GM19397 (cell line): ENCODE data around the gene NFKB2.

Experiments
- ATAC-seq: cut with Tn5 transposase; IDR thresholded peaks from one replicate; pipeline ENCODE4 v1.9.1; 2021; ENCODE audit warnings: mild to moderate bottlenecking, moderate library complexity; ENCODE audit not compliant: unreplicated experiment

The NFKB2 gene

GRCh38 chr10:102407425-102408130, 12.1 kb downstream of the NFKB2 start:
- no peak for ATAC-seq

GRCh38 chr10:102408131-102408727, 12.7 kb downstream of the NFKB2 start:
- no peak for ATAC-seq

- no peak for ATAC-seq
These were observed 13.5 kb downstream of the NFKB2 start for GRCh38 chr10:102408728-102409603.

- ATAC-seq: no peak
These were observed 14.3 kb downstream of the NFKB2 start for GRCh38 chr10:102409604-102410428.

- no peak for ATAC-seq
These were observed 15.0 kb downstream of the NFKB2 start for GRCh38 chr10:102410429-102411073.

- no peak for ATAC-seq
These were observed 16.1 kb downstream of the NFKB2 start for GRCh38 chr10:102411341-102412255.

GRCh38 chr10:102412293-102412692, 16.8 kb downstream of the NFKB2 start:
- no peak for ATAC-seq

- no peak for ATAC-seq
These were observed 17.7 kb downstream of the NFKB2 start for GRCh38 chr10:102413053-102413705.

- no peak for ATAC-seq
These were observed 18.5 kb downstream of the NFKB2 start for GRCh38 chr10:102413806-102414561.

- no peak for ATAC-seq
These were observed 19.2 kb downstream of the NFKB2 start for GRCh38 chr10:102414749-102415148.

- no peak for ATAC-seq
These were observed 20.8 kb downstream of the NFKB2 start for GRCh38 chr10:102416283-102416682.

GRCh38 chr10:102416695-102417094, 21.2 kb downstream of the NFKB2 start:
- no peak for ATAC-seq

- no peak for ATAC-seq
These were observed 23.2 kb downstream of the NFKB2 start, which contains the start of gene PSD for GRCh38 chr10:102418622-102419268. Gene PSD, minus strand, starts transcription at chr10:102418785. Its CDS starts 1,747 bp downstream, at chr10:102417038.

GRCh38 chr10:102419269-102420180, 24.0 kb downstream of the NFKB2 start:
- ATAC-seq: no peak

GRCh38 chr10:102420181-102420713, 24.7 kb downstream of the NFKB2 start:
- ATAC-seq: no peak
